Psoas muscle (tissue), 8 donors: ENCODE results near the gene LIN28A. TPM values are rescaled to one million over a fixed set of nuclear protein-coding genes. Genes with fewer than 3 reads are reported as not detected.

Experiments
- ATAC-seq, 4 donors: fragments of 200-7000 bp; cut with Tn5 transposase; one replicate each; pipeline ENCODE4 v1.9.1; 2020; ENCODE audit warnings: moderate library complexity in 3 of 4, mild to moderate bottlenecking in 2 of 4
- DNase-seq, 2 donors: peaks; one replicate each; pipeline ENCODE4 v3.0.0-alpha.2; 2020
- H3K27ac ChIP-seq: fragments of 200-600 bp; one replicate; pipeline ENCODE4 v1.8.0; 2022
- H3K27me3 ChIP-seq, 3 donors: fragments of 200-600 bp in 1 of 3; one replicate each; pipeline versions ENCODE4 v1.6.1 to v1.8.0; 2013 to 2022; ENCODE audit warnings: low read length in 2 of 3, mild to moderate bottlenecking in 2 of 3, moderate library complexity in 1 of 3; ENCODE audit not compliant: insufficient read depth in 3 of 3
- H3K36me3 ChIP-seq, 2 donors: fragments of 200-600 bp in 1 of 2; one replicate each; pipeline versions ENCODE4 v1.6.1 to v1.8.0; 2013 to 2022; ENCODE audit warnings: low read depth in 1 of 2, mild to moderate bottlenecking in 1 of 2, moderate library complexity in 1 of 2; ENCODE audit not compliant: insufficient read depth in 1 of 2
- H3K4me1 ChIP-seq: fragments of 200-600 bp; one replicate; pipeline ENCODE4 v1.8.0; 2022
- H3K4me3 ChIP-seq: fragments of 200-600 bp; one replicate; pipeline ENCODE4 v1.8.0; 2022; ENCODE audit warnings: mild to moderate bottlenecking
- H3K9me3 ChIP-seq: fragments of 200-600 bp; one replicate; pipeline ENCODE4 v1.8.0; 2022
- WGBS, 3 donors: extraction: QIAGEN DNeasy Blood & Tissue Kit; methylation state at CpG; one replicate each; pipeline versions ENCODE4 v1.1.6 to v1.1.7; 2013; 5-methylcytosine and 5-hydroxymethylcytosine counted together
- intact Hi-C, 2 donors: fragments of 100-400 bp; cut with DNase I; formaldehyde crosslinking; loops; one replicate each; pipeline versions ENCODE4 v1.11.0 to v1.14.2; 2022
- polyA plus RNA-seq, 3 donors: library from polyadenylated mRNA; stranded (reverse); fragments of 200-250 nt; gene quantifications; one replicate each; pipeline ENCODE4 v1.2.3, GENCODE V29; 2013
- total RNA-seq, 4 donors: library from RNA; stranded (reverse); fragmentation: NEBNext Ultra II Directional in 2 of 4; extraction: Animal tissue kit (Norgen Biotek cat#: 25700) in 2 of 4; gene quantifications; one replicate each; pipeline versions ENCODE4 v1.2.1 to v1.2.4, GENCODE V29; 2021 to 2023
- TF ChIP-seq, protein P1 (sequence below): fragments of 200-600 bp; IDR thresholded peaks from one replicate; pipeline ENCODE4 v1.8.0; 2022; ENCODE audit warnings: antibody characterized with exemption
- donor health status: healthy with polysubstance abuse.
- donor health status: DM: no; HTN: no; CAD: no; lungs with moderate emphysema.
- donor health status: Bipolar disorder and iron deficiency.
- donor health status: healthy.
- donor health status: DM: yes; HTN: yes; CAD: no.
- donor health status: DM: no; HTN: no; CAD: no.
- donor health status: DM: no; HTN: no; CAD: no.
- donor health status: DM: yes; HTN: yes; CAD: no.

Gene LIN28A
- total and polyA plus RNA-seq, 7 donors: not detected

DNA sequence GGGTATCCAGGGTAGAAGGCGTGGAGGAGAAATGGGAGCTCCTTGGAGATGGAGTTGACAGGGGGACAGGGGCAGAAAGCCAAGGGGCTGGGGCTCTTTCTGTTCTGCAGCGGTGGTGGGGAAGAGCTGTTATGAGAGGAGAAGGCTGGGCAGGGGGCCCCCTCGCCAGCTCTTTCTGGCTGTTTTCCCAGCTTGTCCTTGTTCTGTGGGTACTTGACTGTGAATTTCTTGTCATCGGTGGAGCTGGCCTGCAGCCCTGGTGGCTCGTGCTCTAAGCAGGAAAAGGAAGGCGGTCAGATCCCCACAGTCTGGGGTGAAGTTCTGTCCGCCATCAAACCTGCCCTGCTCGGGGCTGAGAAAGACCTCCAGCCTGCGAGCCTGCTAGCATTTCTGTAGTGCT lies 45.7 kb upstream of the LIN28A start:
- 47 to 50% (median 49%) methylated on average over 8 to 9 of the region's 9 CpGs for WGBS, 3 donors
- TF ChIP-seq, protein P1, sequence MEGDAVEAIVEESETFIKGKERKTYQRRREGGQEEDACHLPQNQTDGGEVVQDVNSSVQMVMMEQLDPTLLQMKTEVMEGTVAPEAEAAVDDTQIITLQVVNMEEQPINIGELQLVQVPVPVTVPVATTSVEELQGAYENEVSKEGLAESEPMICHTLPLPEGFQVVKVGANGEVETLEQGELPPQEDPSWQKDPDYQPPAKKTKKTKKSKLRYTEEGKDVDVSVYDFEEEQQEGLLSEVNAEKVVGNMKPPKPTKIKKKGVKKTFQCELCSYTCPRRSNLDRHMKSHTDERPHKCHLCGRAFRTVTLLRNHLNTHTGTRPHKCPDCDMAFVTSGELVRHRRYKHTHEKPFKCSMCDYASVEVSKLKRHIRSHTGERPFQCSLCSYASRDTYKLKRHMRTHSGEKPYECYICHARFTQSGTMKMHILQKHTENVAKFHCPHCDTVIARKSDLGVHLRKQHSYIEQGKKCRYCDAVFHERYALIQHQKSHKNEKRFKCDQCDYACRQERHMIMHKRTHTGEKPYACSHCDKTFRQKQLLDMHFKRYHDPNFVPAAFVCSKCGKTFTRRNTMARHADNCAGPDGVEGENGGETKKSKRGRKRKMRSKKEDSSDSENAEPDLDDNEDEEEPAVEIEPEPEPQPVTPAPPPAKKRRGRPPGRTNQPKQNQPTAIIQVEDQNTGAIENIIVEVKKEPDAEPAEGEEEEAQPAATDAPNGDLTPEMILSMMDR: no peak
- H3K4me1 ChIP-seq: no peaks in the 10 kb centered on the region
- no peak for ATAC-seq
- peak in 1 of 2 donors; percentile 24 for DNase-seq
- H3K4me3 ChIP-seq: no peak overlapping the region
- intact Hi-C loops: no loop called here
- H3K27ac ChIP-seq: no peak overlapping the region
- no peaks in the 10 kb centered on the region for H3K9me3 ChIP-seq
- H3K36me3 ChIP-seq: no peaks in the 10 kb centered on the region
- peaks cover 0 to 44% (median 10%) of the 10 kb centered on the region in 3 donors for H3K27me3 ChIP-seq

DNA sequence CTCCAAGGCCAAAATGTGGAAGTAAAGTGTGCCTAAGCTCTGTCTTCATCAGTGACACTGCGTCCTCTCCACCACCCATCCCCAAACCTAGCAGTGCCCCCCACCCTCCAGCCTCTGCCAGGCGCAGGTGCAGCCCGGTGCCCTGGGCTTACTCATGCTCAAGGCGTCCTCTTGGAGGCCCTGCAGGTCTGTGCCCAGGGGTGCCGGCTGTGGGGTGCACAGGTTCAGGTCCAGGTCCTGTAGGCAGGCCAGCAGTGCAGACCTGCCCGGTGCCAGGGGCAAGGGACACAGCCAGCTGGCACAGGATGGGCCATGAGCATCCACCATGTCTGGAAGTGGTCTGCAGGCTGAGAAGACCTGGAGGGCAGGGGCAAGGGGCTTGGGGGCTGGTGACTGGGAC lies 43.2 kb upstream of the LIN28A start:
- ATAC-seq (no peak), DNase-seq (no peak)
- Histone ChIP-seq H3K36me3 (no peaks in the 10 kb centered on the region), H3K4me1 (no peaks in the 10 kb centered on the region), H3K27me3 (peaks cover 0 to 24% (median 6%) of the 10 kb centered on the region in 3 donors), H3K27ac (no peak overlapping the region), H3K4me3 (no peak overlapping the region), H3K9me3 (no peaks in the 10 kb centered on the region)
- WGBS, 3 donors: 76 to 88% (median 83%) methylated on average over 6 of the region's 6 CpGs
- intact Hi-C loops: no loop called here
- TF ChIP-seq, protein P1: no peak

DNA sequence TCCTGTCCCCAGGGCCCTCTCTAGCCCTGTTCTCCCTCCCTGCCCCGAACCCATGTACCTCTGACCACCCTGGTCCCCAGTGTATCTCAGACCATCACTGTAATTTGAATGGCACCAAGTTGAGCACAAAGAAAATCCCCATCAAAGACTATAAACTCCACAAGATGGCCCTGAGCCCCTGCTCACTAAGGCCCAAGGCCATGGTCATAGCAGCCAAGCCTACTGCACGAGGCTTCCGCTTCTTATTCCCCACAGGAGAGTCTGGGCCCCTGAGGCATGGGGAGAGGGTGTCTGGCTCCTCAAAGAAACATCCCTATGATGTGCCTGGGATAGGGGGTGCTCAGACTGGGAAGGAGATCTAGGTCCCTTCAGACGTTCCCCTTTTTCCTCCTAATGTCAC lies 42.6 kb upstream of the LIN28A start:
- H3K4me3 ChIP-seq: no peak overlapping the region
- TF ChIP-seq, protein P1: no peak
- 61 to 68% (median 62%) methylated on average over 4 of the region's 4 CpGs for WGBS, 3 donors
- intact Hi-C loops: no loop called here
- peaks cover 0 to 18% (median 4%) of the 10 kb centered on the region in 3 donors for H3K27me3 ChIP-seq
- H3K36me3 ChIP-seq: no peaks in the 10 kb centered on the region
- no peaks in the 10 kb centered on the region for H3K4me1 ChIP-seq
- no peak for ATAC-seq
- no peak for DNase-seq
- no peaks in the 10 kb centered on the region for H3K9me3 ChIP-seq
- no peak overlapping the region for H3K27ac ChIP-seq

DNA sequence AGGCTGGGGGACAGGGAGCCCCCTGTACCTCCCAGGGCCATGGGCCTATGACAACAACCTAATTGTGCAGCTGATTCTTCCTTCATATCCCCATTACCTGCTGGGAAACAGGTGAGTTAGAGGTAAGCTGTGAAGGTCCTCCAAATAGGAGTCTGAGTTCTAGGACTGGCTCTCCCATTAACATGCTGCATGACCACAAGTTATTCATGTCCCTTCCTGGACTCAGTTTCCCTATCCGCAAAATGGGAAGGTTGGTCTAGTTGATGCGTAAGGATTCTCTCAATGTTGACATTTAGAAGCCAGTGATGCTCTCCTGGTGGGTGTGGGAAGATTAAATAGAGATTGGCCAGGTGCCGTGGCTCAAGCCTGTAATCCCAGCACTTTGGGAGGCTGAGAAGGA lies 42.1 kb upstream of the LIN28A start:
- Histone ChIP-seq H3K27me3 (peaks cover 0 to 18% (median 4%) of the 10 kb centered on the region in 3 donors), H3K36me3 (no peaks in the 10 kb centered on the region), H3K27ac (no peak overlapping the region), H3K9me3 (no peaks in the 10 kb centered on the region), H3K4me1 (no peaks in the 10 kb centered on the region), H3K4me3 (no peak overlapping the region)
- no peak for DNase-seq
- intact Hi-C loops: no loop called here
- WGBS, 3 donors: 90 to 91% (median 91%) methylated on average over 3 of the region's 3 CpGs
- TF ChIP-seq, protein P1: no peak
- no peak for ATAC-seq
